Central memory CD8-positive, alpha-beta T cell (primary cell): Measurements from ENCODE around the gene TTYH2.
A peak's percentile ranks its signal among the peaks of the same experiment; 100 is the strongest.
"Not testable (repeated sequence)": the region's sequence is repeated elsewhere in the genome, so short reads cannot be mapped to it uniquely, and the experiment has no call there.

Experiments used
- ATAC-seq: fragments of 150-1000 bp; cut with Tn5 transposase; replicated peaks from 2 replicates; pipeline ENCODE4 v1.10.0; 2022; ENCODE audit warnings: mild to moderate bottlenecking, moderate FRiP score, moderate number of reproducible peaks; ENCODE audit not compliant: poor library complexity, severe bottlenecking; ENCODE audit errors: extremely low read depth
- DNase-seq, 2 donors: peaks; one replicate each; pipeline ENCODE4 v3.0.0; 2021; ENCODE audit warnings: low spot score in 2 of 2
- H3K27ac Mint-ChIP-seq: one replicate; pipeline ENCODE4 v1.8.0; 2022; ENCODE audit warnings: low read depth, mild to moderate bottlenecking, moderate library complexity, mixed read lengths
- H3K27me3 Mint-ChIP-seq: one replicate; pipeline ENCODE4 v1.8.0; 2022; ENCODE audit warnings: mixed read lengths
- H3K36me3 Mint-ChIP-seq: one replicate; pipeline ENCODE4 v1.8.0; 2022; ENCODE audit warnings: mild to moderate bottlenecking, moderate library complexity, mixed read lengths; ENCODE audit not compliant: insufficient read depth
- H3K4me1 Mint-ChIP-seq: one replicate; pipeline ENCODE4 v1.8.0; 2022; ENCODE audit warnings: mixed read lengths
- H3K4me3 Mint-ChIP-seq: one replicate; pipeline ENCODE4 v1.8.0; 2022; ENCODE audit warnings: mild to moderate bottlenecking, moderate library complexity, mixed read lengths
- H3K9me3 Mint-ChIP-seq: one replicate; pipeline ENCODE4 v1.8.0; 2022; ENCODE audit warnings: mixed read lengths

Gene TTYH2

GRCh38 chr17:74249590-74250270, 36.4 kb downstream of the TTYH2 start:
- DNase-seq (no peak), ATAC-seq (no peak)
- no peak overlapping the region for H3K4me3 Mint-ChIP-seq
- H3K4me1 Mint-ChIP-seq: peaks cover 5% of the 10 kb centered on the region
- peaks cover 4% of the 10 kb centered on the region for H3K36me3 Mint-ChIP-seq
- no peaks in the 10 kb centered on the region for H3K9me3 Mint-ChIP-seq
- peak overlapping the region; percentile 60 for H3K27ac Mint-ChIP-seq
- H3K27me3 Mint-ChIP-seq: no peaks in the 10 kb centered on the region

- Mint-ChIP-seq H3K36me3 (peaks cover 4% of the 10 kb centered on the region), H3K4me3 (no peak overlapping the region), H3K27ac (peak overlapping the region; percentile 60), H3K9me3 (no peaks in the 10 kb centered on the region), H3K27me3 (no peaks in the 10 kb centered on the region), H3K4me1 (peaks cover 5% of the 10 kb centered on the region)
- ATAC-seq (no peak), DNase-seq (no peak)
These were observed 37.1 kb downstream of the TTYH2 start for GRCh38 chr17:74250324-74250995.

GRCh38 chr17:74251051-74251450, 37.7 kb downstream of the TTYH2 start:
- H3K27ac Mint-ChIP-seq: no peak overlapping the region
- peaks cover 5% of the 10 kb centered on the region for H3K4me1 Mint-ChIP-seq
- H3K27me3 Mint-ChIP-seq: no peaks in the 10 kb centered on the region
- ATAC-seq: no peak
- peaks cover 4% of the 10 kb centered on the region for H3K36me3 Mint-ChIP-seq
- H3K4me3 Mint-ChIP-seq: no peak overlapping the region
- H3K9me3 Mint-ChIP-seq: no peaks in the 10 kb centered on the region
- DNase-seq: no peak

DNA sequence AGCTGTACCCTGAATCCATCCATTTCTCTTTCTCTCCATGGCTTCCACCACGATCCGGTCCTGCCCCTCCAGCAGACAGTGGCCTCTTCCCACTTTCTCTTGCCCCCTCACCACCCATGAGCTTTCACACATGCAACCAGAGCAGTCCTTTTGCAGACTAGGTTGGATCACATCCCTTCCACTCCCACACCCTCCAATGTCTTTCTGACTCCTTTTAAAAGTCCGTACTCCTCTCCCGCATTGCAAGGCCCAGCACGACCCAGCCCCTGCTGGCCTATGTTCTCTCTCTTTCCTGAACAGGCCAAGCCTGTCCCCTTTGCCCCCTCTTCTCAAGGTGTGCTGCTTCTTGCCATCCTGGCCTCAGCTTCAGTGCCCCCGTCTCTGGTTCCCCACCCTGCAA, 38.2 kb downstream of the TTYH2 start:
- peaks cover 5% of the 10 kb centered on the region for H3K4me1 Mint-ChIP-seq
- DNase-seq (no peak), ATAC-seq (no peak)
- H3K9me3 Mint-ChIP-seq: no peaks in the 10 kb centered on the region
- H3K36me3 Mint-ChIP-seq: peaks cover 4% of the 10 kb centered on the region
- H3K27ac Mint-ChIP-seq: no peak overlapping the region
- no peak overlapping the region for H3K4me3 Mint-ChIP-seq
- no peaks in the 10 kb centered on the region for H3K27me3 Mint-ChIP-seq

- no peaks in the 10 kb centered on the region for H3K27me3 Mint-ChIP-seq
- no peak overlapping the region for H3K4me3 Mint-ChIP-seq
- no peaks in the 10 kb centered on the region for H3K9me3 Mint-ChIP-seq
- peaks cover 5% of the 10 kb centered on the region for H3K4me1 Mint-ChIP-seq
- ATAC-seq (no peak), DNase-seq (no peak)
- peak overlapping the region; percentile 45 for H3K27ac Mint-ChIP-seq
- H3K36me3 Mint-ChIP-seq: peaks cover 2% of the 10 kb centered on the region
These were observed 38.8 kb downstream of the TTYH2 start for GRCh38 chr17:74252211-74252610.

DNA sequence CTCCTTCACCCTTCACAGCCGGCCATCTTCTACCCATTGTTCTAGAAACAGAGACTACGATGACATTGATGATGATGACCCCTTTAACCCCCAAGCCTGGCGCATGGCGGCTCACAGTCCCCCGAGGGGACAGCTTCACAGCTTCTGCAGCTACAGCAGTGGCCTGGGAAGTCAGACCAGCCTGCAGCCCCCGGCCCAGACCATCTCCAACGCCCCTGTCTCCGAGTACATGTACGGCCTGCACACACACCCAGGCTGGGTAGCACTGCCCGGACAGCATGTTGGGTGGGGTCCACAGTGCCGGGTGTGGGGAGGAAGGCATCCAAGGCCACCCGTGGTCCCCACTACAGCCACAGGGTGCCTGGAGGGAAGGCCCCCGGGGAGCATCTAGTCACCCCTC, 39.7 kb downstream of the TTYH2 start:
- H3K27ac Mint-ChIP-seq: no peak overlapping the region
- peaks cover 5% of the 10 kb centered on the region for H3K4me1 Mint-ChIP-seq
- DNase-seq (no peak), ATAC-seq (no peak)
- H3K4me3 Mint-ChIP-seq: no peak overlapping the region
- no peaks in the 10 kb centered on the region for H3K27me3 Mint-ChIP-seq
- peaks cover 2% of the 10 kb centered on the region for H3K36me3 Mint-ChIP-seq
- no peaks in the 10 kb centered on the region for H3K9me3 Mint-ChIP-seq

DNA sequence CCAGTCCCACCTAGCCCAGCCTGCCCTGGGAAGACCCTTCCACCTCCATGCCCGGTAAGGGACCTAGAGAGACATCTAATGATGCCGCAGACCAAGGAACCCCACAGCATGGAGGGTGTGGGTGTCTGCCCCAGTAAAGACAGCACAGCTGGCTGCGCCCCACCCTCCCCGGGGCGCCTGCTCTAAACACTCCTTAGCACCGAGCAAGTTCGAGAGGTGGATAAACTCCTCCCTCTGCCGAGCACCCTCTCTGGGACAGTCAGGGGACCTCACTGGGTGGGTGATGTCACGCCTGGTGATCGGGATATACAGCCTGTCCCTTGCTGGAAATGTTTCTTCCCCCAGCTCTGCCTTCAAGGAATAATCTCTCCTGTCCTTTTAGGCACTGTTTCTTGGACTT, 43.9 kb downstream of the TTYH2 start:
- H3K4me3 Mint-ChIP-seq: no peak overlapping the region
- DNase-seq: no peak
- no peaks in the 10 kb centered on the region for H3K9me3 Mint-ChIP-seq
- no peak for ATAC-seq
- no peaks in the 10 kb centered on the region for H3K27me3 Mint-ChIP-seq
- H3K36me3 Mint-ChIP-seq: peaks cover 4% of the 10 kb centered on the region
- H3K27ac Mint-ChIP-seq: no peak overlapping the region
- no peaks in the 10 kb centered on the region for H3K4me1 Mint-ChIP-seq

DNA sequence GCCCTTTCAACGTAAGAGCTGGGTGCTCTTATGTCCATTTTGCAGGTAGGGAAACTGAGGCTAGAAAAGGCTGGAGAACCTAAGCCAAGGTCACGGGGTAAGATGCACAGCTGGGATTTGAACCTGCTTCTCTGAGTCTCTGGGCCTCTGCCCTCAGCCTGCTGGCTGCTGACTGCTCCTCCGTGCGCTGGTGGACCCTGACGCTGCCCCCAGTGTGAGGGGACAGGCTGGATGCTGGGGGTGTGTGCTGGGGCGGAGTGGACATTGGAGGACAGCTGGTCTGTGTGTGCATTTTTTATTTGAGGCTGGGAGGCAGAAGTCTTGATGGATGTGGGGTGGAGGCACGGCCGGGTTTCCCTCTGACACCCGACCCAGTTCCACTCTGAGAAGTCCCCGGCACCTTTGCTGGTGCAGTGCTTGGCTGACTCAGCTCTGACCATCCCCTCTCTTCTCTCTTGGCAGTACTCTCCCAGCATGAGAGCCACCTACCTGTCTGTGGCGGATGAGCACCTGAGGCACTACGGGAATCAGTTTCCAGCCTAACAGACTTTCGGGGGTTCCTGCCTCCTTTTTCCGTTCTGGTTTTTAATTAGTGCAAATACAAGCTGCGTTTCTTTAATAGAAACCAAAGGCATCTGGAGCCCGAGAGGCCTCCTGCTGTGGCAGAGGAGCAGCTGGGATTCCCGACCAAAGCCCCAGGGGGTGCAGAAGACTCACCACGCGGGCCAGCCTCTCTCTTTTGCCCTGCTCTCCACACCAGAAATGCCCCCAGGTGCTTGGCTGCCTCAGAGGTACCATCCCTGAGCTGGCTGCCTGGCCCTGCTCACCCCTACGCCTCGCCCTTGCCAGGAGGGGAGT, 46.5 kb downstream of the TTYH2 start:
- no peak for ATAC-seq
- Mint-ChIP-seq H3K4me1 (no peaks in the 10 kb centered on the region), H3K27ac (no peak overlapping the region), H3K9me3 (no peaks in the 10 kb centered on the region), H3K36me3 (peaks cover 4% of the 10 kb centered on the region), H3K27me3 (no peaks in the 10 kb centered on the region), H3K4me3 (no peak overlapping the region)
- no peak for DNase-seq

DNA sequence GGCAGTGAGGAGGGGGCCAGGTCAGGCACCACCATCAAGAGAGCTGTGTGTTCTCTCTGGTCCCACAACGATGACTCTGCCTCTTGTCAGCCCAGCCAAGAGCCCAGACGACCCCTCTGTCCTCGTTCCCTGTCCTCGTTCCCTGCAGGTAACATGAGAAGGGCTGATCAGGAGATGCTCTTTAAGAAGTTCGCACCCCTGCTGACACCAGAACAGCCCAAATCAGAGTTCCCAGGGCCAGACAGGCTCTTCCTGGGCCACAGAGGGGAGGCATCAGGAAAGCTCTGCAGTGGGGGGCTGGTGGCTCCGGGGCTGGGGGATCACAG, 47.1 kb downstream of the TTYH2 start:
- H3K27ac Mint-ChIP-seq: no peak overlapping the region
- peaks cover 4% of the 10 kb centered on the region for H3K36me3 Mint-ChIP-seq
- no peaks in the 10 kb centered on the region for H3K27me3 Mint-ChIP-seq
- no peak overlapping the region for H3K4me3 Mint-ChIP-seq
- H3K4me1 Mint-ChIP-seq: no peaks in the 10 kb centered on the region
- no peak for DNase-seq
- ATAC-seq: no peak
- H3K9me3 Mint-ChIP-seq: no peaks in the 10 kb centered on the region

DNA sequence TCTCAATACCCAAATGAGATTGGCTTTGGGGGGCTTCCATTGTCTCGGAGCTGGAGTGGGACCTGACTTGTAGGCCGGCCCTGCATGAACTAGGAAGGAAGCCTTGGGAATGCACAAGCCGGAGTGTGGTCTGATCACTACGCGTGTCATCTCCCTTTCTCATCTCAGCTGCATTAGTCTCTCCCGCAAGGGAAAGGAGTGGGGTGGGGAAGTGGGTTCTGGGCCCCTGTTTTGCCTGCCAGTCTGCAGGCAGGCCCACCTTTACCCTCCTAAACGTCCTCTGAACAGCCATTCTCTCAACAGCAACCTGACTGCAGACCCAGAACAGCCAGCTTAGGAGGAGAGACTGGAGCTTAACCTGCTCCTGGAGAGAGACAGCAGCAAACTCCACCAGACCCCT, 49.2 kb downstream of the TTYH2 start:
- H3K27ac Mint-ChIP-seq: no peak overlapping the region
- peaks cover 12% of the 10 kb centered on the region for H3K27me3 Mint-ChIP-seq
- peaks cover 4% of the 10 kb centered on the region for H3K36me3 Mint-ChIP-seq
- no peak for DNase-seq
- H3K4me1 Mint-ChIP-seq: peaks cover under 1% of the 10 kb centered on the region
- H3K9me3 Mint-ChIP-seq: no peaks in the 10 kb centered on the region
- no peak overlapping the region for H3K4me3 Mint-ChIP-seq
- no peak for ATAC-seq

DNA sequence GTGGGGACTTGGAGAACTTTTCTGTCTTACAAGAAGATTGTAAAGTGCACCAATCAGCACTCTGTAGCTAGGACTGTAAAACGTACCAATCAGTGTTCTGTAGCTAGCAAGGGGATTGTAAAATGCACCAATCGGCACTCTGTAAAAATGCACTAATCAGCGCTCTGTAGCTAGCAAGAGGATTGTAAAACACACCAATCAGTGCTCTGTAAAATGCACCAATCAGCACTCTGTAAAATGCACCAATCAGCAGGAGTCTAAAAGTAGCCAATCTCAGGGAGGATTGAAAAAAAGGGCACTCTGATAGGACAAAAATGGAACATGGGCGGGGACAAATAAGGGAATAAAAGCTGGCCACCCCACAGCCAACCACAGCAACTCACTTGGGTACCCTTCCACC, 53.7 kb downstream of the TTYH2 start:
- peaks cover 27% of the 10 kb centered on the region for H3K27me3 Mint-ChIP-seq
- H3K27ac Mint-ChIP-seq, H3K9me3 Mint-ChIP-seq, DNase-seq, ATAC-seq, H3K4me3 Mint-ChIP-seq, H3K36me3 Mint-ChIP-seq: not testable (repeated sequence)
- H3K4me1 Mint-ChIP-seq: peaks cover 10% of the 10 kb centered on the region

GRCh38 chr17:74267579-74267978, 54.2 kb downstream of the TTYH2 start:
- Mint-ChIP-seq H3K27ac (peak overlapping the region; percentile 72), H3K4me3 (no peak overlapping the region), H3K4me1 (peaks cover 10% of the 10 kb centered on the region), H3K9me3 (no peaks in the 10 kb centered on the region), H3K27me3 (peaks cover 32% of the 10 kb centered on the region), H3K36me3 (no peaks in the 10 kb centered on the region)
- ATAC-seq (no peak), DNase-seq (no peak)
